GM10847 (cell line): ENCODE measurements around the gene GRIPAP1.

ENCODE experiments used
- POLR2A ChIP-seq: IDR thresholded peaks from 2 replicates; pipeline ENCODE4 v1.6.1; 2011; ENCODE audit not compliant: insufficient read length; ENCODE audit errors: extremely low read depth

Gene GRIPAP1

DNA sequence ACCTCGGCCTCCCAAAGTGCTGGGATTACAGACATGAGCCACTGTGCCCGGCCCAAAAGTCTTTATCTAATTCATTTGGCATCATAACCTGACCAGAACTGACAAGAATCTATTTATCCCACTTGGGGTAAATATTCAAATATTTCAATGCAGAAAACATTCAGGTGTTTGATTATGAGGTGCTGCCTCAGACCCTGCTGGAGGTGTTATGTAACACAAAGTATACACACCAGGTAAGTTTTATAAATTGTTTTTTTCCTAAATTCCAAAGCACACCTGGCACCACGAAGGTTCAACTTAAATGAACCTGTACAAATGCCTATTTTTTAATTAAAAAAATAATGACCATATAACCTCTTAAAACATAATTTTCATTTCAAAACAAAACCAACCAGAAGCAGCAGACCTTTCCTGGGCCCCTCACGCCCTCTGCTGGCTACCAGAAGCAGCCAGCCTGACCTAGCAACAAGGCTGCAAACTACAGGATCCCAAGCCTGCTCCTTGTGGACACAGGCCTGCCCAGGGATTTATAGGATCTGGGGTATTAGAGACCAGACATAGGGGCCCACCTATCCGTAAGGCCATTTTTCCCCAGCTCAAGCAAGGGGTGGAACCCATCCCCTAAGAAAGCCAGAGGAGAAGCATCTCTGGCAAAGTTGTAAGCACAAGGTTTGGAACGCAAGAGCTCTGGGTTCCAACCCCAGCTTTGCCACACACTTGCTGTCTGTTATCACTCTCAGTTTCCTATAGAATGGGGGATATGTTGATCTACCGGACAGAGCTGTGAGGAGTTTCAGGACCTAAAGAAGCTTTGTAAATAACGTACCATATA, 56.3 kb downstream of the GRIPAP1 start:
- TF ChIP-seq POLR2A = no peak

DNA sequence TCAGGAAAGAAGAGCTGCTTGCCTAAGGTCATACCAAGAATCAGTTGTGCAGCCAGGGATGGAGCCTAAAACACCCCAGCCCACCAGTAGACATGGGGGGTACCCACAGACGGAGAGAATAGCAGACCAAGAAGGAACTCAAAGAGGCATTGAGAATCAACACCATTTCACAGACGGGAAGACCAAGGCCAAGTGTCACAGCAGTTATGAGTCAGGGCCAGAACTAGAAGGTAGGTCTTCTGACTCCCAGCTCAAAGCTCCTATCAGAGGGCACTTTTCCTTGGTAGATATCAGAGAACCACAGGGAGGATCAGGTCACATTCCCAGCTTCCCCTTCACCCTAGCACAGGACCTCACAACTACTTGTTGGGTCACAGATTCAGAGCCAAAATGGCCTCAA, 59.2 kb downstream of the GRIPAP1 start:
- no peak for TF ChIP-seq POLR2A

DNA sequence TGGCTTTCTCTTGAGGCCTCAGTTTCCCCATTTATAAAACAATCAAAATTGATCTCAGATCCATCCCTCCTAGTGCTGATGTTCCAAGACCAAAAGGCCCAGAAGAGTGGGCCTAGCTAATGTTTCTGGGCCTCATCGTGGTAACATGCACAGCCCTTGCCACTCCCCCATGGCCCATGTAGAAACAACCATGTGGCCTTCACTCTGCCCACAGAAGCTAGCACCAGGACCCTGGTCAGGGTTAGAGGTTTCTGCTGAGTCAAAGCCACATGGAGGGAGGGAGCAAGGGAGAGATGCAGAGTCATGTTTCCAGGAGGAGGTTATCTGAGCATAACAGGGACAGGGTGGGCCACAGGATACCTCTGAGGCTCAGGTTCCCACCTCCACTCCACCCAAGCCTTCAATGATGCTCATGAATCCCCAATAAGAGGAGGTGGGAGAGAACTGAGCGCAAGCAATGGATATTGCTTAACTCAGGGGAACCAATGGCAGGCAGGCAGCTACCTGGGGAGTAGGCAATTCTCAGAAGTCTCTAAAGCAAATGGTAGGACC, 61.6 kb downstream of the GRIPAP1 start:
- no peak for TF ChIP-seq POLR2A

DNA sequence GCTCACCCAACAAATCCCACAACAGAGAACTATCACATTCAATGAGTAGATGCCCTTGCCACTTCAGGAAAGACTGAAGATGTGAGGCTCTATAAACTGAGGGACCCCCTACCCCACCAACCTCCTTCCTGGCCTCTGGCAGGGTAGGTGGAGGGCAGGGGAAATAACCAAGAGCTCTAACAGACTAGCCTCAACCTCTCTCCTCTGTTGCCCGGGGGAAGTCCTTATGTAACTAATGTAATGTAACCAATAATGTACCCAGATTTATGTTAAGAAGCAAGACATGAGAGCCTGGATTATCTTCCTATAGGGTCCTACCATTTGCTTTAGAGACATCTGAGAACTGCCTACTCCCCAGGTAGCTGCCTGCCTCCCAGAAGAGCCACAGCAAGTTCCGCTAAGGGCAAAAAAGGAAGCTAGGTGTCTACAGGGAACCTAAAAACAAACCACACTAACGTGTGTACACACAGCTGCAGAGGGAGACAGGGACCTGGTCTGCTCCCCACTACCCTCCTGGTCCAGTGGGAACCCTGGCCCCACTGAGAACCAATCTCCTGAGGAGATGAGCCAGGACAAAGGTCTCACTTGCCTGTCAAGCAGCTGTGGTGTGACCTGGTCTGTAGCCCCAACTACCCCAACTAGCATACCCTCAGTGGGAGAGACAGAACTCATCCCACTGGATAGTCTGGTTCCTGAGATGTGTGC, 62.4 kb downstream of the GRIPAP1 start:
- no peak for TF ChIP-seq POLR2A

DNA sequence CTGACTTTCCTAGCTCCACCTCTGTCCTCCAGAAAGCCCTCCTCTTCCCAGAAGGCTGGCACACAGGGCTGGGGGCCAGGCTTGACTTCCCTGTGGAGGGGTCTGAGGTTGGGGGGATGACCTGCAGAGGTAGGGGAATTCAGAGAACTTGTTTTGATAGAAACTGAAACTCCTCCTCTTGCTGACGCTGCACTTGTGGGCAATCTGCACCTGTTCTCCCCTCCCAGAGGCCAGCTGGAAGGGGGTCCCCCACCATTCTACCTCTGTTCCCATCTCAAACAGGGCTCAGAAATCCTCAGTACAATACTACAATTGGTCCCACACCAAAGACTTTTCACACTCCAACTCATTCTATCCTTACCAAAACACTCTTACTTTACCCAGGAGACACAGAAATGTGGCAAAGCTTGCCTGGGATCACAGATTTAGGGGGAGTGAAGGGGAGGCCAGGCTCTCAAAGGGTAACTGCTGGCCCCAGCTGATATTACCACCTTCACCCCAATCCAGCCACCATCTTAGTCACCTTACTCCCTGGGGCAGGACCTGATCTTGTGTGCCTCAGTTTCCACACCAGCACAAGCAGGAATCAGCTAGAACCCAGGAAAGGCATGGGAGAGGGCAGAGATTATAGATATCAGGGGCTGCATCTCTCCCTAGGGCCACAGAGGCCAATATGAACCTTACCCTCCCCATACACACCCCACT, 63.2 kb downstream of the GRIPAP1 start:
- no peak for TF ChIP-seq POLR2A

DNA sequence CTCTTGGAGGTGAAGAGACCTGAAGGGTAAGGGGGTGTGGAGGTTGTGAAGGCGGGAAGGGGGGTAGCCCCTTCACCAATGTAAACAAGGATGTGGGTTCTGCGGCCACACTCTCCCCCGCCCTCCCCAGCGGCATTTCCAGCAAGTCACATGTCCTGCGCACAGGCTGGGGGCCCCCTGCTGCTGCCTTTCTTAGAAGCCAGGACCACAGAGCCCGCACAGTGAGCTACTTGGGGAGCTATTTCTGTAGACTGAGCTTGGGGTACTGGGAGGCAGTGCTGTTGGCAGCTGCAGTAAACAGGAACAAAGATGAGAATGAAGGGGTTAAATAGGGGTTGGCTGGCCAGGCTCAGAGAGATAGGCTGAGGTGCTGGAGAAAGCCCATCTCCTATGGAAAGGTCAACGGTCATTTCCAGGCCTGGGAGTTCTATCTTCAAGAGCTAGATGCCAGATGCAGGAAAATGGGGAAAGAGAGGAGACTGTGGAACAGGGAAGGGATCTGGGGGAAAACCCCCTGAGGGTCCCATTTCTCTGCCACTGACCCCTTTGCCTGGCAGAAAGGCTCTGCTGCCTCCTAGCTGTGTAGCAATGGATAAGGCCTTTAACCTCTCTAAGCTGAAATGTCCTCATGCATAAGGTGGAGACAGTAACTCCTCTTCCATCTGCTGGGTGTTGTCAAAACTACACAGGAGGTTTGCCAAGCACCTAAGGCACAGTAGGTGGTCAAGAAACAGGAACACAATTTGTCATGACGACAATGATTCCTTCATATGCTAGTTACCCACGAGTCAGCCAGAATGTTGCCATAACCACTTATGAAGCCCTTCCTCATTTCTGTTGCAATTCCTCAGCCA, 64.8 kb downstream of the GRIPAP1 start:
- peak; percentile 15 for TF ChIP-seq POLR2A

DNA sequence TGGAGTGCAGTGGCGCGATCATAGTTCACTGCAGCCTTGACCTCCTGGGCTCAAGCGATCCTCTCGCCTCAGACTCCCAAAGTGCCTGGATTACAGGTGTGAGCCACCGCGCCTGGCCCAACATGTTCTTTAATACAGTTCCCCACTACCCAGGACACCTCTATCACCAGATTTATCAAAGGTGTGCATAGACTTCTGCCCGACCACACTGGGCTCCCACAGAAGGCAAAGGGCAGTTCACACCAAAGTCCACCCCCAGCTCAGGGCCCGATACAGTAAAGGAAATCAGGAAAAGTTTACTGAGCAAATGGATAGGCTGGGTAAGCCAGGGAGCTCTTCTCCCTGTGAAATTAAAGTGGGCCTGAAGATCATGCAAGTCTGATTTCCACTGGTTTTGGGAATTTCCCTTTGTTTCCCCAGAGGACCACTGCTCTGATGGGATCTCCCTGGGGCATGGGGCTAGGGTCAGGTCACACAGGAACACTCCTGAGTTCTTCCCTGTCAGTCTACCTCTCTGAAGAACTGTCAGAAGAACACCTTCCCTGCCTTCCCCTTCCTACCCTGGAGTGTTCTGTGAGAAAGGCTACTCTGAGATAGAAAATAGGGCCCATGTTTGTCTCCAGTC, 65.5 kb downstream of the GRIPAP1 start:
- TF ChIP-seq POLR2A = no peak

DNA sequence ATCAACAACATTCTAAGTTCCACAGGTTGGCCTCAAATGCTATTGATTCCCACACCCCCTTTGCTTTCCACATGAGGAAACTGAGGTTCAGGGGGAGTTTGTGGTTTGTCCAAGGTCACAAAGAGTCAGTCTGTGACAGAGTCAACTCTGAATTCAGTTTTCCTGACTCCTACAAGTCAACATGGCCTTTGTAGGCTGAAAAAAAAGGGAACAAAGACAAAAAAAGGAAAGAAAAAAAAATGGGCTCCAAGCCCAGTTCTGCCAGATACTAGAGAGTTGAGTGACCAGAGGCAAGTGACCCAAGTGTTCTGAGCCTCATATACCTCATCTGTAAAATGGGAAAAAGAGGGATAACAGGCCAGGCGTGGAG, 66.8 kb downstream of the GRIPAP1 start:
- no peak for TF ChIP-seq POLR2A

DNA sequence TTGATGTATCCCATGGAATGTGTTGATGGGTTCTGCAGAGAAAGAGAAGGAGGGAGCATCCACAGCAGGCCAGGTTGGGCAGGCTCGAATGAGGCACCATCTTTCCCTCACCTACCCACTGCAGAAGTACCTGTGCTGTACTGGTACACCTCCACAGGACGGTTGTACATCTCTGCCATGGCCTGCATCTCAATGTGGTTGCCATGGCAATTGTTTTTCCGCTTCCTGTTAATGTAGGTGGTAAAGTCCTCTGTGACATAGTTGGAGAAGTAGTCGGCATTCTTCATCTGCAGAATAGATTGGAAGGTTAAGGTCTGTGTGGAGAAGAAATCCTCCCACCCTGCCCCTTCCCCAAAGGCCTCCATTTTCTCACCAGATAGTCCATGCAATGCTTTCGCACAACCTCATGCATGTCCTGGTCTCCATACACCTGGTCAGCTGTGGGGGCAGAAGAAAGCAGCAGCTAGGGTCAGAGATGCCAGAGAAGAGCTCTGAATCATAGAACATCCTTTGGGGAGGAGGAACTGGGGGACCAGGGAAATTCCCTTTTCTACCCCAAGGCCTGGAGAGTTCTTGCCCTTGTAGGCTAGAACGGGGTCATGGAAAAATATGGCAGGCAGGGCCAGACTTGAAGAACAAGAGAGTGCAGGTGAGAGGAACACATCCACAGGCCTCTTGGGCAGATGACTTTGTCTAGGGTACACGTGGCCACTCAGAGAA, 67.3 kb downstream of the GRIPAP1 start:
- TF ChIP-seq POLR2A = no peak

DNA sequence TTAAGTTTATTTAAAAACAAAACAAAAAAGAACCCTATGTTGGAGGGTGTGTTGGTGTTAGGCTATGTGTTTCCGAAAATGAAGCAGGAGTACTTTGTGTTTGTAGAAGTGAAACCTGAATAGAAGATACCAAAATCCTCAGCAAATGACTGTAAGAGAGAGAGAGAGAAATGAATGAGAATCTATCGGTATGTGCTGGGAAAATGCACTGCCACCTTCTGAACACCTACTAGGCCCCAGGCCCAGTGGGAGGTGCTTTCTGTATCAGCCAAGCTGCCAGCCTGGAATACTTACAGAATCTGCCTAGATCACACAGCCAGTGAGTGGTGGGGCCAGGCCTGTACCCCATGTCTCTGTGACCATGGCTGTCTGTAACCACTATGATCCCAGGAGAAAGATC, 68.3 kb downstream of the GRIPAP1 start:
- TF ChIP-seq POLR2A = no peak

DNA sequence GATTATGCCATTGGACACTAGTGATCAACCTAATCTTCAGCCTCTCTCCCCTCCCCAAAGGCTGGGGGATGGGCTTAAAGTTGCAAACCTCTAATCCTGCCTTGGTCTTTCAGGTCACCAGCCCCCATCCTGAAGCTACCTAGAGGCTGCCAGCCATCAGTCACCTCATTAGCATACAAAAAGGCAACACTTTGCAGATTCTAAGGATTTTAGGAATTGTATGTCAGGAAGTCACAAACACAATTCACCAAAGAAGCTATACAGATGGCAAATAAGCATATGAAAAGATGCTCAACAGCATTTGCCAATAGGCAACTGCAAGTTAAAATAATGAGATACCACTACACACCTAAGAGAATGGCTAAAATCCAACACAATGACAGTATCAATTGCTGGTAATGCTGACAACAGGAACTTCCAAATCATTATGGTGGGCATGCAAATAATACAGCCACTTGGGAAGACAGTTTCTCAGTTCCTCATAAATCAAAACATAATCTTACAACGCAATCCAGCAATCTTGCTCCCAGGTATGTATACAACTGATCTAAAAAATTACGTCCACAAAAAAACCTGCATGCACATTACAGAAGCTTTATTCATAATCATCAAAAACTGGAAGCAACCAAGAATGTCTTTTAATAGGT, 74.2 kb downstream of the GRIPAP1 start:
- no peak for TF ChIP-seq POLR2A

DNA sequence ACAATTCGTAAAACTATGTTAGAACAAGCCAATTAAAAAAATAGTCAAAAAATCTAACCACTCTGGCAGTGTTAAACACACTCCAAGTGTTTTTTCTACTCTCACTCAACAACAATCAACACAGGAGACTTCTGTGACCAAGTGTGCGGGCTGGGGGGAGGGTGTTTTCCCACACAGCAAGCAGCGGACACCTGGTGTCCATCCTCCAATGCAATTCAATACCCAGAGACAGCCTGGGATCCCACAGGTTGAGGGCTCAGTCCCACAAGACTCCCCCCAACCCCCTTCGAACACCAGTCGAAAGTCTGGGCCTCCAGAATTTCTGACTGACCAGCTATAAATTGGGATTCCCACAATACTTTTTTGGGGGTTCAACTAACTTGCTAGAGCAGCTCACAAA, 74.9 kb downstream of the GRIPAP1 start:
- TF ChIP-seq POLR2A = no peak

DNA sequence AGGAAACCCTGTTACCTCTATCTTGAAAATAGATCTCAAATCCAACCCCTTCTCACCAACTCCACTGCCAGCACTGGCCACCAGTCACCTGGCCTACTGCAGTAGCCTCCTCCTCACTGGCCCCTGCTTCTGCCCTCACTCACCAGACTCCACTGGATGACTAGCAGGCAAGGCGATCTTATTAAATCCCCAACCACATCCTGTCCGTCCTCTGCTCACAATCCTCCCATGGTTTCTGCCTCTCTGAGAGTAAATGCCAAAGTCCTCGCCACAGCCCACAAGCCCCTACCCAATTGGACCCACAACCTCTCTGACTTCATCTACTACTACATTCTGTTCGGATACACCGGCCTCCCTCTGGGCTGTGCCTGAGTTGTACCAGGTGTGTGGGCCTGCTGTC, 77.8 kb downstream of the GRIPAP1 start:
- no peak for TF ChIP-seq POLR2A
